HG03378 (cell line): ENCODE measurements around the gene TFF2.

Experiments used
- ATAC-seq: cut with Tn5 transposase; IDR thresholded peaks from one replicate; pipeline ENCODE4 v1.9.1; 2021; ENCODE audit warnings: mild to moderate bottlenecking, moderate library complexity; ENCODE audit not compliant: unreplicated experiment

Gene TFF2

DNA sequence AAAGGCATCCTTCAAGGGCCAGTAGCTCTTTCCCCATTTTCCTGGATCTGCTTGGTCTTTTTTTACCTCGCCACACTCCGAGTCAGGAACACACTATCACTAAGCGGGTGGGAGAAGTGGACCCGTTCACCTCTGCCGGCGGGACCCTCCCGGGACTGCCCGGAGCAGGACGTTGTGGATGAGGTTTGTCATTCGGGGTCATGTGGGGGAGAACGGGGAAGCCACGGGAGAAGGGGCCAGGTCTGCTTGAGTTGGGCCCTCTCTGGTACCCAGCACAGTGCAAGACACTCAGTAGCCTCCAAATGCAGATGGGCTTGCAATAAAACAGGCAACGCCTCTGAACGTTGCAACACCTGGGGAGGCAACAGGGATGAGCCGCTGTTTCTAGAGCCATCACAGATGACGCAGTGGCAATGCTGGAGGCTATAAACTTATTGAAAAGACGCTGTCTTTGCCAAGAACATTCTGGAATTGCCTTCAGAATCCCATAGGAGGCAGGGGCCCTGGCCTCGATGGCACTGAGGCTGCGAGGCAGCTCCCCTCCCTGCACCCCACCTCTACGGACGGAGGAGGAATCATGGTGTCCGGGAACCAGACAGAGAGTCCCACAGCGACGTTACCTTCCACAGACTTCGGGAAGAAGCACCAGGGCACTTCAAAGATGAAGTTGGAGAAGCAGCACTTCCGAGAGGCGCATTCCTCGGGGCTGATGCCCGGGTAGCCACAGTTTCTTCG, 3.8 kb downstream of the TFF2 start:
- no peak for ATAC-seq

DNA sequence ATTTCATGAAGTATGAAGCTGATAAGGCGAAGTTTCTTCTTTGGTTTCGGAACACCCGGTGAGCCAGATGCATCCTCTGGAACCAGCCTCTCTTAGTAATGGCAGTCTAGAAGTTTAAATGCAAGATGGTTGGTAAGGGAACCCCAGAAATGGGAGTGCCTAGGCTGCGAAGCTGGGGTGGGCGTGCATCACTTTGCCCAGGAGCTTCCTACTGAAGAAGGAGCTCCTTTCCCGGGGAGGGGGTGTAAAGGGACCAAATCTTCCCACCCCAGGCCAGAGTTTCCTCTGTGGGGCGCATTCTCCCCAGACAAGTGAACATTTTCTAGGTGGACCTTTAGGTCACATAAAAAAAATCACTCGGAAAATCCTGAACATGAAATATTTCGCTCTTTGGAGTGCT, 4.4 kb downstream of the TFF2 start:
- ATAC-seq = no peak

DNA sequence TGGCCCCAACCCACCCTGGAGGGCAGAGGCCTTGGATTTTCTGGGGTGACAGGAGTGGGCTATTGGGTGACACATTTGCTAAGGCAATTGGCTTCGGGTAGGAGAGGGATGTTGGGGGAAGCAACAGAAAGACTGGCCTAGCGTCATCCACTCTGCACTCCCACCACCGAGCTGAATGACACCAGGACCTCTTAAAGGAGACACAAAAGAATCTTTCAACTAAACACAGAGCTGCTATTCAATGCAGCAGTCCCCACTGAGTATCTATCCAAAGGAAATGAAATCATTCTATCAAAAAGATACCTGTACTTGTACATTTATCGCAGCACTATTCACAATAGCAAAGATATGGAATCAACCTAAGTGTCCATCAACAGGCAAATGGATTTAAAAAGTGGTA, 6.2 kb downstream of the TFF2 start:
- no peak for ATAC-seq

DNA sequence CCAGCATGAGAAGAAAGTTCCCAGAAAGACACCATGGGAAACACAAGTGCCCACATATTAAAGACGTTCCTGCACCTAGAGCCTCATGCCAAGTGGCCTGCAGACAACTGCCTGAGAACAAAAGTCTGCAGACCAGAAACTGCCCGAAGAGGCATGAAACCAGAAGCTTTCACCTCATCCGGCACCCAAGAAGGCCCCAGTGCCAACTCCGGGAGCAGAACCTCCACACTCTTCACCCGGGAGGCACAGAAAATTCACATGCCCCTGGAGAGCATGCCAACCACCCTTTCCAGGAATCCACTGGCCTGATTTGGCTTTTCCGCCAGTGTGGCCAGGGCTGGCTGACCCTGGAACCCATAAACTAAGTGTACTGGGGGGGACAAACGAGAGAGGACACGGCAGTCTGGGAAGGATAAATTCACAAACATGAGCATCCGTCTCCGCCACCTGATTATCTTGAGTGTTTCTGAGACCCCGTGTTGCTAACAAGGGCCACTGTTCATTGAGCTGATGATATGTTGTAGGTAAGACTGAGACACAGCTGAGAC, 6.8 kb downstream of the TFF2 start:
- ATAC-seq = no peak

DNA sequence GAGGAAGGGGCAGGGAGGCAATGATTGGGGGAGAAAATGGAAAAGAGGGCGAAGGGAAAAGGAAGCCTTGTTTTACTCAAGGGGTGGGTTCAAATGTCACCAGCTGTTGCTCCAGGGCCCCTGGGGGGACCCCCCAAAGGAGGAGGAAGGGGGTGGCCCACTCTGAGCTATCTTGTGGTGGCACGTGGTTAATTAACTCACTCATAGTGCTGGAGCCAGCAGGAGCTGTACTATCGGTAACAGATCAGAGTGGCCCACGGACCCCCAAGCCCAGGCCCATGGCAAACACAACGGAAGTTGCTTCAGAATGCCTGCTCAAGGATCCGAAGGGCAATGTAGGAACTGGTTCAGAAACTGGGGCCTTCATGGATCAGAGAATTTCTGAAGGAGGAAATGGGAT, 7.2 kb downstream of the TFF2 start:
- no peak for ATAC-seq

DNA sequence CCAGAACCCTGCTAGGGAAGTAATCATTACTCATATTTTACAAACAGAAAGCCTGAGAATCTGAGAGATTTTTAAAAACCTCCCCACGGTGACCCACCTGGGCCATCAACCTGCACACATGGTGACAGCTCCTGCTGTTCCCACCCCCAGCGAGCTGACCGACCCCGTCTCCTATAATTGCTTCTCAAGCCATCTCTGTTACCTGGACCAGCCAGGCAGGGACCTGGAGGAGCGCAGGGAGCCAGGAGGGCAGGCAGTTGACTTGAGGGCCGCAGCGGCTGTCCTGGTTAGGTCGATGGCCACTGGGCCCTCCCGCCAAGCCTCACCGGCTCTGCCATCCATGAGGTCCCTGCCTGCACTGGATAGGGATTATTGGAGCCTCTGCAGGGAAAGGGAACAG, 7.7 kb downstream of the TFF2 start:
- no peak for ATAC-seq

DNA sequence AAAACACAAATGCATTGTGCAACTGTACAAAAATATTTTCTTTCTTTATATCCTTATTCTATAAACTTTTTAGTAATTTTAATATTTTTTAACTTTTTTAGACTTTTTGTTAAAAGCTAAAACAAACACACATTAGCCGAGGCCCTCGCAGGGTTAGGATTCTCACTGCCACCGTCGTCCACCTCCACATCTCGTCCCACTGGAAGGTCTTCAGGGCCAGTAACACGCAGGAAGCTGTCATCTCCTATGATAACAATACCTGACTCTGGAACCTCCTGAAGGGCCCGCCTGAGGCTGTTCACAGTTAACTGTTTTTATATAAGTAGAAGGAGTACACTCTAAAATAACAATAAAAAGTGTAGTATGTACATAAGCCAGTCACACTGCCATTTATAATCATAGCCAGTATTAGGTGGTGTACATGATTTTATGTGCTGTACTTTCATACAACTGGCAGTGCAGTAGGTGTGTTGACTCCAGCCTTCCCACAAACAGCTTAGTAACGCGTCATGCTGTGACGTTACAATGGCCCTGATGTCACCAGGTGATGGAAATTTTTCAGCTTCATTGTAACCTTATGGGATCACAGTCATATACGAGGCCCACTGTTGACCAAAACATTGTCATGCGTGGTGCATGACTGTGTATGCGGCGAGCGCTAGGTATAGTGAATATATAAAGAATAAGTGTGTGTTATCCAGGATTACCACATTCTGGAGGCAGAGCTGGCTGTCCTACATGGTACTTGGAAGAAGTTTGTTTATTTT, 8.8 kb downstream of the TFF2 start:
- ATAC-seq = no peak

DNA sequence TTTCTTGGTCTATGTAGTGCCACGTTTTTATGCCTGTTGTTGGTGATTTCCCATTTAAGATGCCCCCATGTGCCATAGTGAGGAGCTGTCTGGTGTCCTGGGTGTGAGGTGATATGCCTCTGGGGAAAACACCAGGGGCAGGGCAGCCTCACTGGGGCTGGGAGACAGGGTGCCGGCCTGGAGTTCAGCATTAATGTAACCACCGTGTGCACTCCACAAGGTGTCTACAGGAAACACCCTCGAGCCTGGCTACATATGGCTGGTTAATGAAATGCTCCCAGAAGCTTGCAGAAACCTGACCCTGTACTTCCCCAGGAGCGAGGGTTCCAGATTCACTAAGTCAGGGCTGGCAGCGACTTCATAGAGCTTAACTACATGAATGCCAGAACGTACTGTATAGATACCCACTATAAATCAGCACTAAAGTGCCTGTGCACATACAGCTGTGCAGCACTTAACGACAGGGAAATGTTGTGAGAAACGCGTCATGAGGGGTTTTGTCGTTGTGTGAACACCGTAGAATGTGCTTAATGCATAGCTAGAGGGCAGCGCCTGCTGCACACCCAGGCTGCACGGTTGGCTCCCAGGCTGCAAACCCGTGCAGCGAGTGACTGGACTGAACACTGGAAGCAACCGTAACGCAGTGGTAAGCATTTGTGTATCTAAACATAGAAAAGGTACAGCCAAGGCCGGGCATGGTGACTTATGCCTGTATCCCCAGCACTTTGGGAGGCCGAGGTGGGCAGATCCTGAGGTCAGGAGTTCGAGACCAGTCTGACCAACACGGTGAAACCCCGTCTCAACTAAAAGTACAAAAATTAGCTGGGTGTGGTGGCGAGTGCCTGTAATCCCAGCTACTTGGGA, 10.4 kb downstream of the TFF2 start:
- ATAC-seq = no peak

DNA sequence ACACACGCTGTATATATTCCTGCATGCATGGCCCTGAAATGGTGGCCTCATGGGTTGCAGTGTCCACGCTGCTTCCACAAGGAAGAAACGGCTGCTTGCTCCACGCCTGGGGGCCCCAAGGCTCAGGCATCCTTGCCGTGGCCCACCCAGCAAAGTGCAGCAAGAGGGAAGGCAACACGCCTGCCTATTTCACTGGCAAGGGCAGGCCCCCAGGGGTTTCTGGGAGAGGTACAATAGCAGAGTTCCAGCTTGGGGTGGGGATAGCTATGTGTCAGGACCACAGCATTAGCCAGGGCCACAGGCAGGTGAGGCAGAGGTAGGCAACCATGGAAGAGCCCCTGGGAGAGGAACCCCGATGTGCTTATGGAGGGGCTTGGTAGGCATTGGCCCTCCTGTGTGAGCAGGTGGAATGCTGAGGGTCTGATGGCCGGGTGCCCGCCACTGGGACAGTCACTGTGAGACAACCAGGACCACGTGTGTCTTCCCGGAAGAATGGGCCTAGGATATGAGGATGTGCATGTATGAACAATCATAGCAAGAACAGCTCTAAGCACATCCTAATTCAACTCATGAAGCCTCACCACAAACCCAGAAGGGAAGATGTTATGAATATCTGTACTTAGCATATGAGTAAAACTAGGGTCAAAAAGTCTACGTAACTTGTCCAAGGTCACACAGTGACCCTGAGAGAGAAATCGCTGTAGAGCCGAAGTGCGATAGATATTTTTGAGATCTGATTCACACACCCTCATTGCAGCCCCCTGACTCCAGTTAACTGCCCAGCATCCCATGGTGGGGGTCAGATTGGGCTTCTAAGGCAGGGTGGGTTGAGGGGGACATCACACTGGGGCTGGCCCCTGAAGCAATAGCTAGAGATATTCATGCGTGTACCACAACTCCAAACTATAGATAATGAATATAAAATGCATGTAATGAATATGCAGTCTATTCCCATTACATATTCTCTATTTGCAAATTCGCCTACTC, 11.8 kb downstream of the TFF2 start:
- ATAC-seq = no peak

DNA sequence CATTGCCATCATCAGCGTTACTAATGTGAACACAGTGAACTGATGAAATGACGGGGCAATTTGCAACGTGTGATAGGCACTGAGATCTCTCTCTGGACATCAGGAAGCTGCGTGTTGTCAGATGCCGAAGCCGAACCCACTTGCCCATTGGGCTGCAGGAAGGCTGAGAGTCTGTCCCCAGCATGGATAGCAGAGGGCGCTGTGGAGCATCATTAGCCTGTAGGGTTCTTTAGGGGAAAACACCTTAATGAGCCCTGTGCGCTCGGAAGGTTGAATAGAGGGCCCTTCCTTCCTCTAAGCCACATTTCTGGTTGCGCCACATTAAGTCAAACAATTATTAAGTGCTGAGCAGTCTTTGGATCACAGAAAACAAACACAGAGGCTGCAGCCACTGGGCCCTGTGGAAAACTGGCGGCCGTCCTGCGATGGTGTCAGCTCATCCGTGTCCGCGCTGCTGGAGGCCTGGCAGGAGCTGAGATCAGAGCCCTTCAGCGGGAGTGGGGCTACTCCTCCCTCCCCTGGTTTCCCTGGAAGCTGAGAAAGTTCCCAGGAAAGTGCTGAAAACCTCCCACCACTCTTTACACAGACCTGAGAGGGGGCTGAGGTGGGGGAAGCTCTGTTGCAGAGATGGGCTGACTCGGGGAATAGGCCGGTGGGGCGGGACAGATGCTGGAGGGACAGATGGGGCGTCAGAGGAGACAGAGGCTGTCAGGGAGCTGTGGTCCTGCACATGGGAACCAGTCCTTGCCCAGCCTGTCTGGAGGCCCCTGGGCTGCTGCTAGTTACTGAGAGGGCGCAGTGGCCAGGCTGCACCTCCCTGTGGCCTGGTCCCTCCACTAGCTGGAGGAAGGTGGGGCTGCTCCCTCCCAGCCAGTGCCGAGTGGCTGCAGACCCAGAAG, 12.7 kb downstream of the TFF2 start:
- ATAC-seq = no peak

DNA sequence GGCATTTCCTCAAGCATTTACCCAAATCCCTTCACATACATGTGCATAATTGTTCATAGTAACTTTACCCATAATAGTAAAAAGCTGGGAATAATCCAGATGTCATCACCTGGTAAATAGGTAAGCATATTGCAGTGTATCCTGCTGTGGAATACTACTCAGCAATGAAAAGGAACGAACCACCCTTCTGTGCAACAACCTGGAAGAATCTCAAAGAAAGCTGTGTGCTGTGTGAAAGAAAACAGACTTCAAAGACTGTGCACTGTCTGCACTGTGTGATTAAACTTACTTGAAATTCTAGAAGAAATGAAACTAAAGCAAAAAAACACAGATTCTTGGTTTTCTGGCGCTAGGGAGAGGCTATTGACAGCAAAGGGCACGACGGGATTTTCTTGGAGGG, 13.5 kb downstream of the TFF2 start:
- ATAC-seq = no peak

DNA sequence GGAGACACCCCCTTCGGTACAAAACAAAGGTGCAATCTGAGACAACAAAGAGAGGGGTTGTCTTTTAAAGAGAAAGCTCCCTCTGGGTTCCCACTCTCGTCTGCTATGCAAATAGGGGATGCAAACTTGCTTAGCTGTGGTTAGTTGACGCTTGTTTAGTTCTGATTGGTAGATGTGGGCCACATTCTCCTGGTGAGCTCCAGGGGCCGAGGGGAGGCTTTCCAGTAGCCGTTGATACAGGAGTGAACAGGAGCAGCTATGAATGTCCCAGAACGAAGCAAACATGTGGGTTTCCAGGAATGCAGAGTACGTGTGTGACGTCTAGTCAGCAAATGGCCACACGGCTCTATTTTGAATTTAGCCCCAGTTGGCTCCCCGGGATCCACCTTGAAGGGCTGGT, 14.7 kb downstream of the TFF2 start:
- no peak for ATAC-seq

DNA sequence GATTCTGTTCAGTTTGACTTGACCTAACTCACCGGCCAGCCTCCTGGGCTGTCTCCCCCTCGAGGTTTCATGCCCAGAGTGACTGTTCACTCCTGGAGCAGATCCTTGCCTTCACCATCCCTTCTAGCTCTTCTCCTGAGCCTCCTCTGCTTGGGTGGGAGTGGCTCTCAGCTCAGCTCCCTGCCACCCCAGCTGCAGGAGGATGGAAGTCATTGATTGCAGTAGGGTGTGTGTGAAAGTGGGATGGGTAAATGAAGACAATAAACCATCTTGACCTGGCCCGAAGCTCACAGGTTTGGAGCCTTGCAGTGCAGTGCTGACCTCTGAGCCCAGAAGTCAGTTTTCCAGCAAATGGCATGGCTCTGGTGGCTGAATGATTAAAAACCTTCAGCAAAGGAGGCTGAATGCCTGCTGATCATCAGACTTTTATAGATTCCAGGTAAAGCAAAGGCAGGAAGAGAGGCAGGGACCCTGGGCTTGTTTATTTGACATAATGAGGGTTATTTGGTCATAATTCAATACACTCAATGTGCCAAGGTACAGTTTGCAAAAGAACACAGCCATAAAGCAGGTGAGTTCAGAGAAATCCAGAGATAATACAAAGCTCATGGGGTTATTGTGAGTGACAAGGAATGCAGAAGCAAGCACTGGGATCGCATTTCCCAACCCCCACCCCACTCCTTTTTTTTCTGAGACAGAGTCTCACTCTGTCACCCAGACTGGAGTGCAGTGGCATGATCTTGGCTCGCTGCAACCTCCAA, 18.1 kb downstream of the TFF2 start:
- ATAC-seq = no peak

DNA sequence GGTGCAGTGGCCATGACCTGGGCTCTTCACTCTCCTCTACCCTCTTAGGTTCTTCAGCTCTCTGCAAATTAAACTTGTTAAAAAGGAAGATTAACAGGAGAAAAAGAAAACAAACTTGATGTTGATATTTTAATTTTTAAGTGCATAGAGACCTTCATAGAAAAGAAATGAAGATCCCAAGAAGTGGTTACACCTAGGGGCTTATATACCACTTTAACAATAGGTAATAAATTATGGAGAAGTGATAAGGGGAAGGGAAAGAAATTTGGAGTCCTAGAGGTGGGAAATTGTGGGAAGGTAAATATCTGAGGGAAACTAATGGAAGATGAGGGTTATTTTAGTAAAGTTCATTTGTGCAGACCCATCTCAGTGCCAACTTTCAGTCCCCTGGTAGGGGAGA, 19.1 kb downstream of the TFF2 start:
- ATAC-seq = no peak

DNA sequence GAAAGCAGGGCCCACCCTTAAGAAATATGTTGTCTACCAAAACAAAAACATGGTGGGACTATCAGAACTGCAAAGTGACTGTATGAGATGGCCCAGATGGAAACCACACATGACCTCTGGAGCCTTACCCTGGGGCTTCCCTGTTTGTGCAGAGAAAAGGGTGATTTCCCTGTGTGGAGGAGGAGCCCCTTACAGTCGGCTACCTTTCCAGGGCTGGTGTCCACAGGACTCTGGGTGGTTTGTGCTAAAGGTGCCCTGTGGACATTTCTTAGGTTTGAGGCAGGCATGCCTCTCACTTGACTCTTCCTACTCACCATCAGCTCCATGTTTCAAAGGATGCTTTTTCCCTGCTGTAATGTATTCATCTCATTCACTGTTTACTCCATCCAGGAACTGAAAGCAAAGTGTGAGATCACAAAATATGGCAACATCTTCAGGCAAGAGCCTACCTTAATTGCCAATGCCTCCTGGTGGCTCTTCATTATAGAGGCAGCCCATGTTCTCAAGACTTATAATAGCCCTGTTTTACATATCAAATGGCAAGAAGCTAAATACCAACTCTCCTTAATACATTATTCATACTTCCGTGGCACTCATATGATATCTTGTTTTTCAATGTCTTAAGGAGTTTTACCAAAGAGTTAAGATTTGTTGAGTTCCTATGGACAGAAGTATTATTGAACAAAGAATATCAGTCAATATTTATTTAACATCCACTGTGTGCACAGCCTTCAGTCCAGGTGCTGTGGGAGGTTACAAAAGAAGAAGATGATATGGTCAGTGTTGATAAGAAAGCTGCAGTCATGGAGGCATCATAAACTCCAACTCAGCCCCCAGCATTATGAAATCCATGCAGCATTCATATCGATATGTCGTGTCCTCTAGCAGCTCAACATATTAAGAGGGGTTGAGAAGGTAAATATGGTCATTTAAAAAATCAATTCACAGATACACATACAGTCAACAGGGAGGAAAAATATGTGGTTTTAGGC, 20.1 kb downstream of the TFF2 start:
- no peak for ATAC-seq

DNA sequence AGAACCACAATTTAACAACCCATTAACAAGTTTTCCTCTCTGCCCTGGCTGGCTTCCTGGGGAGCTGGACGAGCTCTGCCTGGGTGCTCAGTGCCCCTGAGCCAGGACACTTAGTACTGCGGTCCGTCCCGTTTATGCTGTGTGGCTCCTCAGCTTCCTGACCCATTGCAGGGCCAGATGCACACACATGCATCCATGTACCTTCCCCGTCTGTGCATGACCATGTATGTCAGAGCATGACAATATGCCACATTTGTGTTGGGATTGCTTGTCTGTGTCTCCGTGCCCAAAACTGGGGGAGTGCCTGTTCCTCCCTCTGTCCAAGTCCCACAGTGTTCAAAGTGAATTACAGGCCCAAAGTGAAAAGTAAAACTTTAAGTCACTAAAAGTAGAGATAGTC, 25.9 kb downstream of the TFF2 start:
- ATAC-seq = no peak

DNA sequence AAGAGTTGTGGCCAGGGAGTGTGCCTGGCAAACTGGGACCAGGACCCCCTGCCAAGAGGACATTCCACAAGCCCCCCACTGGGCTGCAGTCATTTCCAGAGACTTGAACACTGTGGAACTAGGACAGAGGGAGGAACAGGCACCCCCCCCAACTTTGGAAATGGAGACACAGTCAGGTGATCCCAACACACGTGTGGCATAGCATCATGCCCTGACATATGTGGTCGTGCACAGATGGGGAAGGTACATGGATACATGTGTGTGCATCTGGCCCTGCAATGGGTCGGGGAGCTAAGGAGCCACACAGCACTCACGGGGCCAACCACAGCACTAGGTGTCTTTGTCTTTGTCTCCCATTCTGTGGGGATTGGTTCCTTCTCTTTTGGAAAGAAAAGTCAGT, 28.9 kb downstream of the TFF2 start:
- ATAC-seq = no peak
